ENCODE results near the gene RBMS1.

DNA sequence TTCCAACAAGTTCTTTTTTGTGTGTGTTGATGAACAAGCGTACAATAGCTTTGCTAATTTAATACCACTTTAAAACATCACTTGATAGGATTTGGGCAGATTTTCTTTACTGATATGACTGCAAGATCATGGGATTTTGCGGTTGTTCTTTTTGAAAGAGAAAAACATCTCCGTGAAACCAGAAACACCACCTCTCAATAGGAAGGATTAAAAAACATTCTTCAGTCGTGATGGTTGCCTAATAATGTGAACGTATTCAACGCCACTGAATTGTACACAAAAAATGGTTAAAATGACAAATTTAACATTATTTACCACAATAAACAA, 19.3 kb downstream of the RBMS1 start:
- TF ChIP-seq, protein P1, sequence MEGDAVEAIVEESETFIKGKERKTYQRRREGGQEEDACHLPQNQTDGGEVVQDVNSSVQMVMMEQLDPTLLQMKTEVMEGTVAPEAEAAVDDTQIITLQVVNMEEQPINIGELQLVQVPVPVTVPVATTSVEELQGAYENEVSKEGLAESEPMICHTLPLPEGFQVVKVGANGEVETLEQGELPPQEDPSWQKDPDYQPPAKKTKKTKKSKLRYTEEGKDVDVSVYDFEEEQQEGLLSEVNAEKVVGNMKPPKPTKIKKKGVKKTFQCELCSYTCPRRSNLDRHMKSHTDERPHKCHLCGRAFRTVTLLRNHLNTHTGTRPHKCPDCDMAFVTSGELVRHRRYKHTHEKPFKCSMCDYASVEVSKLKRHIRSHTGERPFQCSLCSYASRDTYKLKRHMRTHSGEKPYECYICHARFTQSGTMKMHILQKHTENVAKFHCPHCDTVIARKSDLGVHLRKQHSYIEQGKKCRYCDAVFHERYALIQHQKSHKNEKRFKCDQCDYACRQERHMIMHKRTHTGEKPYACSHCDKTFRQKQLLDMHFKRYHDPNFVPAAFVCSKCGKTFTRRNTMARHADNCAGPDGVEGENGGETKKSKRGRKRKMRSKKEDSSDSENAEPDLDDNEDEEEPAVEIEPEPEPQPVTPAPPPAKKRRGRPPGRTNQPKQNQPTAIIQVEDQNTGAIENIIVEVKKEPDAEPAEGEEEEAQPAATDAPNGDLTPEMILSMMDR (IDR thresholded peaks at IDR 0.05) = no peak
- TF ChIP-seq POLR2A (IDR thresholded peaks at IDR 0.05) (no peak), EP300 (IDR thresholded peaks at IDR 0.05) (no peak)

Data from sigmoid colon (tissue), 4 donors.